K562 (cell line): ENCODE results near the gene MRPL58. TPM values are rescaled to one million over a fixed set of nuclear protein-coding genes. Genes with fewer than 3 reads are reported as not detected.

ENCODE experiments used
- CHAMP1 ChIP-seq: fragments of 450-650 bp; IDR thresholded peaks from 2 replicates; pipeline ENCODE4 v1.6.1; 2016; ENCODE audit warnings: mild to moderate bottlenecking
- ELF2 ChIP-seq: fragments of 250-450 bp; sonication (Bioruptor Pico); IDR thresholded peaks from 2 replicates; pipeline ENCODE4 v1.5.0; 2021; ENCODE audit warnings: mild to moderate bottlenecking
- ESRRA ChIP-seq: fragments of 450-650 bp; IDR thresholded peaks from 2 replicates; pipeline ENCODE4 v1.6.1; 2014; ENCODE audit warnings: low read depth, mild to moderate bottlenecking, moderate library complexity, borderline replicate concordance
- ETV6 ChIP-seq, 3 experiments: fragments of 150-350 bp in 1 of 3; sonication (generic) in 1 of 3; formaldehyde crosslinking in 1 of 3; IDR thresholded peaks; 2 replicates each; pipeline versions ENCODE4 v1.6.1 to v1.8.0; 2014 to 2022; ENCODE audit warnings: borderline replicate concordance in 2 of 3, low read depth in 2 of 3, antibody characterized with exemption in 1 of 3, low read length in 1 of 3, mild to moderate bottlenecking in 1 of 3, missing genetic modification reagents in 1 of 3
- JUND ChIP-seq, 2 experiments: IDR thresholded peaks; 2 replicates in 1 of 2; 3 replicates in 1 of 2; pipeline ENCODE4 v1.6.1; 2011; ENCODE audit warnings: borderline replicate concordance in 2 of 2, low read depth in 2 of 2, low read length in 2 of 2, improper control_type of control experiment in 1 of 2, missing biosample characterization in 1 of 2, missing genetic modification characterization in 1 of 2, missing genetic modification reagents in 1 of 2
- KDM4B ChIP-seq, 2 experiments: fragments of 450-650 bp in 1 of 2; sonication (generic) in 1 of 2; IDR thresholded peaks; 2 replicates each; pipeline ENCODE4 v1.6.1; 2016 to 2017; ENCODE audit warnings: borderline replicate concordance in 2 of 2, antibody characterized with exemption in 1 of 2, low read depth in 1 of 2, mild to moderate bottlenecking in 1 of 2
- MAFF ChIP-seq: IDR thresholded peaks from 2 replicates; pipeline ENCODE4 v1.6.1; 2012; ENCODE audit warnings: low read length, improper control_type of control experiment
- MYC ChIP-seq, 2 experiments: fragments of 250-450 bp in 1 of 2; sonication (Bioruptor Pico) in 1 of 2; IDR thresholded peaks; 2 replicates each; pipeline versions ENCODE4 v1.5.1 to v1.6.1; 2012 to 2021; ENCODE audit warnings: low read depth in 2 of 2, borderline replicate concordance in 1 of 2, improper control_type of control experiment in 1 of 2, low read length in 1 of 2, mild to moderate bottlenecking in 1 of 2, moderate library complexity in 1 of 2
- PATZ1 ChIP-seq: fragments of 250-450 bp; sonication (Bioruptor Pico); IDR thresholded peaks from 2 replicates; pipeline ENCODE4 v1.5.0; 2020; ENCODE audit warnings: mild to moderate bottlenecking, borderline replicate concordance
- PML ChIP-seq: IDR thresholded peaks from 2 replicates; pipeline ENCODE4 v1.6.1; 2012; ENCODE audit warnings: low read length, inconsistent platforms
- RBM34 ChIP-seq: fragments of 200-400 bp; formaldehyde crosslinking; IDR thresholded peaks from 2 replicates; pipeline ENCODE4 v1.6.1; 2018; ENCODE audit warnings: low read length, borderline replicate concordance; ENCODE audit not compliant: insufficient read depth
- SRSF9 ChIP-seq: fragments of 200-400 bp; formaldehyde crosslinking; IDR thresholded peaks from 2 replicates; pipeline ENCODE4 v1.6.1; 2017; ENCODE audit warnings: low read depth, low read length, borderline replicate concordance
- TARDBP ChIP-seq: fragments of 450-650 bp; IDR thresholded peaks from 2 replicates; pipeline ENCODE4 v1.6.1; 2016
- TCF7 ChIP-seq: sonication (generic); IDR thresholded peaks from 2 replicates; pipeline ENCODE4 v1.6.1; 2016; ENCODE audit warnings: antibody characterized with exemption, borderline replicate concordance
- ZBTB9 ChIP-seq: fragments of 450-650 bp; formaldehyde crosslinking; IDR thresholded peaks from 2 replicates; pipeline ENCODE4 v1.4.0; 2020; ENCODE audit warnings: mild to moderate bottlenecking, moderate library complexity
- ZNF263 ChIP-seq: sonication (generic); formaldehyde crosslinking; IDR thresholded peaks from 2 replicates; pipeline ENCODE4 v1.8.0; 2022; ENCODE audit warnings: mild to moderate bottlenecking, missing genetic modification reagents, borderline replicate concordance
- ZNF444 ChIP-seq: fragments of 250-450 bp; sonication (Bioruptor Pico); IDR thresholded peaks from 2 replicates; pipeline ENCODE4 v1.4.0; 2020; ENCODE audit warnings: mild to moderate bottlenecking, moderate library complexity
- ZNF695 ChIP-seq: fragments of 450-650 bp; formaldehyde crosslinking; IDR thresholded peaks from 2 replicates; pipeline ENCODE4 v1.4.0; 2020; ENCODE audit warnings: mild to moderate bottlenecking, moderate library complexity
- polyA plus RNA-seq, 8 experiments: library from polyadenylated mRNA; depleted of rRNA in 4 of 8; stranded (reverse) in 5 of 8; unstranded in 3 of 8; fragments of >200 nt; fragmentation: Nextera tagmentation in 2 of 8; fragmentation: Illumina TruSeq in 1 of 8; extraction: Ambion mirVana in 2 of 8; extraction: Trizol in 1 of 8; gene quantifications; 2 replicates each; pipeline versions ENCODE4 v1.2.1 to v1.2.3, GENCODE V29; 2011 to 2014; ENCODE audit warnings: inconsistent platforms in 1 of 8, missing spikeins in 1 of 8
- total RNA-seq, 7 experiments: library from RNA; depleted of rRNA in 6 of 7; stranded (reverse); fragments of >200 nt in 6 of 7; fragmentation: Illumina TruSeq in 2 of 7; extraction: Trizol in 2 of 7; gene quantifications; 2 replicates each; pipeline versions ENCODE4 v1.2.1 to v1.2.3, GENCODE V29; 2011 to 2021; ENCODE audit warnings: low replicate concordance in 1 of 7

Gene MRPL58
- total and polyA plus RNA-seq, 9 of the 15 experiments (the other 6 are each of a cell fraction or from before 2014, with no cell fraction given): 30.8 to 107 (median 72.4) TPM

- TF ChIP-seq PATZ1 (CRISPR knock-in tag): no peak
- TF ChIP-seq CHAMP1: no peak
- peak; percentile 49; the same call in 1 of the 2 replicates for TF ChIP-seq PML
- peak; percentile 55; the same call in 1 of the 2 replicates for TF ChIP-seq TARDBP
- TF ChIP-seq ZNF263 (CRISPR knock-in tag): peak; percentile 51; the same call in 1 of the 2 replicates
- peak in 1 of 2 experiments; percentile 48; a peak in 1 of 4 replicates for TF ChIP-seq ETV6 (IDR thresholded peaks at IDR 0.05; ENCODE audit: borderline replicate concordance in 1 of 2, low read depth in 2 of 2, low read length in 1 of 2)
- TF ChIP-seq ETV6 (CRISPR knock-in tag; IDR thresholded peaks at IDR 0.05; ENCODE audit: borderline replicate concordance): no peak
- peak; percentile 97 for TF ChIP-seq ESRRA
- no peak for TF ChIP-seq ZNF695 (CRISPR knock-in tag)
- TF ChIP-seq KDM4B (IDR thresholded peaks at IDR 0.05; ENCODE audit: borderline replicate concordance in 2 of 2, low read depth in 1 of 2): peak in 1 of 2 experiments; percentile 49; a peak in 1 of 4 replicates
- TF ChIP-seq MYC (IDR thresholded peaks at IDR 0.05; ENCODE audit: low read depth, low read length): peak; percentile 87
- TF ChIP-seq MYC (CRISPR knock-in tag; IDR thresholded peaks at IDR 0.05; ENCODE audit: borderline replicate concordance, low read depth): no peak
- TF ChIP-seq SRSF9: no peak
- 0 out of 2 replicates have a peak, but pooled peaks have one; percentile 95 for TF ChIP-seq RBM34
- TF ChIP-seq TCF7: no peak
- no peak; the same call in 1 of the 2 replicates for TF ChIP-seq ELF2 (CRISPR knock-in tag)
- no peak for TF ChIP-seq ZNF444 (CRISPR knock-in tag)
- TF ChIP-seq MAFF: no peak
- no peak; the same call in 1 of the 2 replicates for TF ChIP-seq ZBTB9
- TF ChIP-seq JUND (IDR thresholded peaks at IDR 0.05; ENCODE audit: borderline replicate concordance, low read depth, low read length): peak; percentile 97
- peak; percentile 99 for TF ChIP-seq JUND (tag; IDR thresholded peaks at IDR 0.05; ENCODE audit: borderline replicate concordance, low read depth, low read length)
These were observed 30.3 kb upstream of the MRPL58 start (continued) for GRCh38 chr17:74981979-74982662.
